Coronary artery (tissue), 2 donors: ENCODE data around the gene ITGB2.

Experiments
- DNase-seq: peaks from one replicate; pipeline ENCODE4 v3.0.0-alpha.2; 2017; ENCODE audit warnings: low spot score
- H3K27ac ChIP-seq, 2 donors: fragments of 200-600 bp; sonication (generic); one replicate each; pipeline ENCODE4 v1.5.1; 2016 to 2019
- H3K4me3 ChIP-seq: fragments of 200-600 bp; sonication (generic); 2 replicates; pipeline ENCODE4 v1.5.1; 2016; ENCODE audit warnings: mild to moderate bottlenecking, moderate library complexity
- TF ChIP-seq, protein P1 (sequence below): fragments of 200-600 bp; sonication (generic); IDR thresholded peaks from one replicate; pipeline ENCODE4 v1.5.1; 2019; ENCODE audit warnings: antibody characterized with exemption

The ITGB2 gene

DNA sequence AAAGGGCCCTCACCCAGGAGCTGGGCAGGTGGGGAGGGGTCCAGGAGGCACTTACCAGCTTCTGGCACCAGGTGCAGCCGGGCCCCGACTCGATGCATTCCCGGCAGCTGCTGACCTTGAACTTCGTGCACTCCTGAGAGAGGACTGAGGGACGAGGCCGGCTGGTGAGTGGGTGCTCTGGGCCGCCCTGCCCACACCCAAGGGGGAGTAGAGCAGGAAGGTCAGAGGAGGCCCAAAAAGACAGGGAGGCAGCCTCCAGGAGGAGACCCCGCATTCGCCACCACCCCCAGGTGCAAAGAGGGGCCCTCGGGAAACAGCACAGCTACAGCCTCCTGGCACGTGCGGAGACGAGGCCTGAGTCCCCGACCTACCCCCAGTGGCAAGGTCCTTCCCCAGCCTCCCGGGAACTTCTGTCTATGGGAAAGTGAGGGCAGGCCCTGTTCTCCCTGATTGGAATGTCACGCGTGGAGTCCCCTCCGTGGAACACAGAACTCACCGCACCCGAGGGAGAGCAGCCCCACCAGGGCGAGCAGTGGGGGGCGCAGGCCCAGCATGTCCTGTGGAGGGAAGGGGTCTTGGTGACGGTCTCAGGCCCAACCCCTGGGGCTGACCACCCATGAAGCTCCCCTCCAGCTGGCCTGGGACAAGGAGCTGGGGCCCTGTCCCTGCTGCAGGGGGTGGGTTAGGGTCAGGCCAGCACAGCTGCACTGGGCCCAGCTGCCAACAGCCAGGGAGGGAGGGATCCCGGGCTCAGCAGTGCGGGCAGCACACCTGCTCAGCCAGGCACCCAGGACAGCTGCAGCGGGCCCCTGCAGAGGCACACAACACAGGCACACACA lies 10.3 kb downstream of the ITGB2 start:
- TF ChIP-seq, protein P1, sequence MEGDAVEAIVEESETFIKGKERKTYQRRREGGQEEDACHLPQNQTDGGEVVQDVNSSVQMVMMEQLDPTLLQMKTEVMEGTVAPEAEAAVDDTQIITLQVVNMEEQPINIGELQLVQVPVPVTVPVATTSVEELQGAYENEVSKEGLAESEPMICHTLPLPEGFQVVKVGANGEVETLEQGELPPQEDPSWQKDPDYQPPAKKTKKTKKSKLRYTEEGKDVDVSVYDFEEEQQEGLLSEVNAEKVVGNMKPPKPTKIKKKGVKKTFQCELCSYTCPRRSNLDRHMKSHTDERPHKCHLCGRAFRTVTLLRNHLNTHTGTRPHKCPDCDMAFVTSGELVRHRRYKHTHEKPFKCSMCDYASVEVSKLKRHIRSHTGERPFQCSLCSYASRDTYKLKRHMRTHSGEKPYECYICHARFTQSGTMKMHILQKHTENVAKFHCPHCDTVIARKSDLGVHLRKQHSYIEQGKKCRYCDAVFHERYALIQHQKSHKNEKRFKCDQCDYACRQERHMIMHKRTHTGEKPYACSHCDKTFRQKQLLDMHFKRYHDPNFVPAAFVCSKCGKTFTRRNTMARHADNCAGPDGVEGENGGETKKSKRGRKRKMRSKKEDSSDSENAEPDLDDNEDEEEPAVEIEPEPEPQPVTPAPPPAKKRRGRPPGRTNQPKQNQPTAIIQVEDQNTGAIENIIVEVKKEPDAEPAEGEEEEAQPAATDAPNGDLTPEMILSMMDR: no peak
- Histone ChIP-seq H3K27ac (peak overlapping the region in 1 of 2 donors; percentile 61), H3K4me3 (no peak overlapping the region)
- DNase-seq: no peak

DNA sequence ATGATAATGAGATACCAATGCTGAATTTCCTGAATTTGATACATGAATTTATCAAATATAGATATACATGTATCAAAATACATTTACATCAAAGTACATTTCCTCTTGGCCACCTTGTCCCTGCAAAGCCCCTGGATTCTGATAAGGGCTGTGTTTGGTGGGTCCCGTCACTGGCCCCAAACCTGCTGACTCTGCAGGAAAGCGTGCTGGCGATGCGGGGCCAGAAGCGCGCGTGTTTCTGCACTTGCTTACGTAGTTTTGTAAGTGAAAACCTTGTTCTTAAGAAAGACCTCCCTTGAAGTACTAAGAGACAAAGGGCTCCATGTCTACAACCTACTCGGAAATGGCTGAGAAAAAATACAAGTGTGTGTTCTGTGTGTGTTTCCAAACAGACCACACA lies 11.0 kb downstream of the ITGB2 start:
- TF ChIP-seq, protein P1: no peak
- no peak for DNase-seq
- H3K4me3 ChIP-seq: no peak overlapping the region
- no peak overlapping the region for H3K27ac ChIP-seq

- TF ChIP-seq, protein P1: no peak
- Histone ChIP-seq H3K4me3 (peak overlapping the region; percentile 50), H3K27ac (peak overlapping the region in 1 of 2 donors; percentile 28)
- DNase-seq: no peak
Observed at GRCh38 chr21:44908908-44909307, 11.8 kb downstream of the ITGB2 start.

DNA sequence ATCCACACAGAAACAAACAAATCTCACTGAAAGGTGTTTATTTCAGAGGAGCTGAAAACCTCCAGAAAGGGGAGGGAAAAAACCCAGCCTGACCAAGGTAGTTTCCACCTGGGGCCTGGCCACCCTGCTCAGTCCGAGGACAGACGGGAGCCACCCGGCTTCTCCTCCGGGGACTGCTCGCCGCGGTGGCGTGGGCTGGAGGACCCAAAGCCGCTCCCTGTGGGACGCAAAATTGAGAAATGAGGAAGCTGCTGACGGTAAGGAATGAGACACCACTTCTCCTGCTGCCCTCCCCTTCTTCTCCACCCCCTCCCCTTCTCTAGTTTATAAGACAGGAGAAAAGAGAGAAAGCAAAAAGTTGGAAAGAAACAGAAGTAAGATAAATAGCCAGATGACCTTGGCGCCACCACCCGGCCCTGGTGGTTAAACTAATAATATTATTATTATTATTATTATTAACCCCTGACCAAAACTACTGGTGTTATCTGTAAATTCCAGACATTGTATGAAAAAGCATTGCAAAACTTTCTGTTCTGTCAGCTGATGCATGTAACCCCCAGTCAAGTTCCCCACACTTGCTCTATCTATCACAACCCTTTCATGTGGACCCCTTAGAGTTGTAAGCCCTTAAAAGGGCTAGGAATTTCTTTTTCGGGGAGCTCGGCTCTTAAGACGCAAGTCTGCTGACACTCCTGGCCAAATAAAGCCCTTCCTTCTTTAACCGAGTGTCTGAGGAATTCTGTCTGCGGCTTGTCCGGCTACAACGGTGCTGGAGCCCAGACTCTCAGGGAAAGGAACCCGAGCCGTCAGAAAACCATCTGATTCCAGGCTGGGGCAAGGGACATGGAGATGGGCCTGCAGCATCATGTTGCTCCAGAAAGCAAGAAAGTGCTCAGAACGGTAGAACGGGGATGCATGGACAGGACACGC lies 12.5 kb downstream of the ITGB2 start:
- peak overlapping the region; percentile 28 to 46 for H3K27ac ChIP-seq

DNA sequence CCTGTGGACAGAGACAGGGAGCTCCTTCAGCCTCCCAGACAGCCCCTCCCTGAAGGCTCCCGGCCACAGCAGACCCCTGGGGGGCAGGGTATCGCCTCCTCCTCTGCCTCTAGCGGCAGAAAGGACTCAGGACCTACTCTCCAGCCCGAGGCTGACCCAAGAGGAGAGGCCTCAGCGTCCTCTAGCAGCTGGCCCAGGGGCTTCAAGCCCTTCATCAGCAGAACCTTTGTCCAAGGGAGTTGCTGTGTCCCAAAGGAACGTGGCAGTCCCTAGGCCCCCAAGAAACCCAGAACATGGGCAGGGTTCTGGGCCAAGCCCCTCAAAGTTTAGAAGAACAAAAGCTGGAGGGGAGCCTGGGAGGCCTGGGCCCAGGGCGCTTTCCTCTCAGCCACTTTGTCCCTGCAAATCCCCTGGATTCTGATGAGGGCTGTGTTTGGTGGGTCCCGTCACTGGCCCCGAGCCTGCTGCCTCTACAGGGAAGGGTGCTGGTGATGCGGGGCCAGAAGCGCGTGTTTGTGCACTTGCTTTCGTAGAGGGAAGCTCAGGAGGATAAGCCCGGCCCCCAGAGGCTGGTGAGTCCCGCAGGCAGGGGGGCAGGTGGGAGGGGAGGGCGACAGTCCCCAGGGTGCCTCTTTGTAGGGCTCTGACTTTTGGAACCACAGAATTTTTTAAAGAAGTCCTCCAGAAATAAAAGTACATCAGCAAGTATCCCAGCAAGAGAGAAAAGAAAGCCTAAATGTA lies 13.3 kb downstream of the ITGB2 start:
- TF ChIP-seq, protein P1: no peak
- peak overlapping the region; percentile 50 for H3K4me3 ChIP-seq
- H3K27ac ChIP-seq: peak overlapping the region; percentile 28 to 46
- no peak for DNase-seq

More for the DNA sequence above, 12.5 kb downstream of the ITGB2 start:
- peak overlapping the region; percentile 50 for H3K4me3 ChIP-seq
- TF ChIP-seq, protein P1: no peak
- no peak for DNase-seq

DNA sequence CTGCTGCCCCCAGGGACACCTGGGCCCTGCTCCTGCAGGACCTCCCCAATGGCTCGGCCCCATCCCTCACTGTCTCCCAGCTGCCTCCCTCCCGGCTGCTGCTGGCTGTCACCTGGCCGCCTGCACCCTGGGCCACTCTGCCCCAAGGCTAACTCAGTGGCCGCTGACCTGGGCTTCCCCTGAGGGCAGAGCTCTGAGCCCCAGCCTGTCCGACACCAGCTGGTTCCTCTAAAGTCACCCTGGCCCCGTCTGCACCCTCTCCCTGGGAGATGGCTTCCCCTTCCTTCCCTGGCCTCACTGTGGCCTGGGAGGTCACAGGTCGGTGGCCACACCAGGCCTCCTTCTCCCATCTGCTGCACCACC lies 15.0 kb downstream of the ITGB2 start:
- TF ChIP-seq, protein P1: no peak
- no peak overlapping the region for H3K27ac ChIP-seq
- DNase-seq: no peak
- no peak overlapping the region for H3K4me3 ChIP-seq
